Measurements from ENCODE around the gene ACAN.

GRCh38 chr15:88841236-88841635, 38.0 kb downstream of the ACAN start:
- TF ChIP-seq CTCF (IDR thresholded peaks at IDR 0.05) (no peak), POLR2A (IDR thresholded peaks at IDR 0.05) (no peak)
